Astrocyte (in vitro differentiated cells and primary cell): ENCODE measurements around the gene BIK.

ENCODE experiments used
- EZH2 ChIP-seq: IDR thresholded peaks from 2 replicates; pipeline ENCODE4 v1.6.1; 2012; ENCODE audit warnings: mild to moderate bottlenecking, low read length, inconsistent platforms; ENCODE audit not compliant: insufficient read depth
- TF ChIP-seq, protein P1 (sequence below): IDR thresholded peaks from 2 replicates; pipeline ENCODE4 v1.5.1; 2011; ENCODE audit warnings: low read depth, mild to moderate bottlenecking, inconsistent platforms, low read length, moderate library complexity; ENCODE audit not compliant: insufficient read depth

DNA sequence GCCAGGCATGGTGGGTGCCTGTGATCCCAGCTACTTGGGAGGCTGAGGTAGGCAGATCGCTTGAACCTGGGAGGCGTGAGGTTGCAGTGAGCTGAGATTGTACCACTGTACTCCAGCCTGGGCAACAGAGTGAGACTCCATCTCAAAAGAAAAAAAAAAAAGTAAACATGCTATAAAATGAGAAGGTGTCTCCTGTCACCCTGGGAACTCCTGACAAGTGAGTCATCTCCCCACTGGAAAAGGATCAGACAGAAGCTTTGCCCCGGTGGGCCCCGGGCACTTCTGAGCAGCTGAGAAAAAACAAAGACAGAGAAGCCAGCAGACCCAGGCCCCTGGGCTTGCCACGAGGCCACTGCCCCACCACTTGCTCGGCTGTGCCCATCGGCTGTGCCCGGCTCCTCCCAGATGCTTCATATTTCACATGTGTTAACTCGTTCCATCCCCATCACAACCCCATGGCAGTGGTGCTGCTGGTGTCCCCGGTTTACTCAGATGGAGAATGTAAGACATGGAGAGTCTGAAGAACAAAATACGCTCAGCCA is 43.6 kb upstream of the BIK start:
- TF ChIP-seq EZH2 = no peak
- TF ChIP-seq, protein P1, sequence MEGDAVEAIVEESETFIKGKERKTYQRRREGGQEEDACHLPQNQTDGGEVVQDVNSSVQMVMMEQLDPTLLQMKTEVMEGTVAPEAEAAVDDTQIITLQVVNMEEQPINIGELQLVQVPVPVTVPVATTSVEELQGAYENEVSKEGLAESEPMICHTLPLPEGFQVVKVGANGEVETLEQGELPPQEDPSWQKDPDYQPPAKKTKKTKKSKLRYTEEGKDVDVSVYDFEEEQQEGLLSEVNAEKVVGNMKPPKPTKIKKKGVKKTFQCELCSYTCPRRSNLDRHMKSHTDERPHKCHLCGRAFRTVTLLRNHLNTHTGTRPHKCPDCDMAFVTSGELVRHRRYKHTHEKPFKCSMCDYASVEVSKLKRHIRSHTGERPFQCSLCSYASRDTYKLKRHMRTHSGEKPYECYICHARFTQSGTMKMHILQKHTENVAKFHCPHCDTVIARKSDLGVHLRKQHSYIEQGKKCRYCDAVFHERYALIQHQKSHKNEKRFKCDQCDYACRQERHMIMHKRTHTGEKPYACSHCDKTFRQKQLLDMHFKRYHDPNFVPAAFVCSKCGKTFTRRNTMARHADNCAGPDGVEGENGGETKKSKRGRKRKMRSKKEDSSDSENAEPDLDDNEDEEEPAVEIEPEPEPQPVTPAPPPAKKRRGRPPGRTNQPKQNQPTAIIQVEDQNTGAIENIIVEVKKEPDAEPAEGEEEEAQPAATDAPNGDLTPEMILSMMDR = no peak
